SU-DHL-6 (cell line): ENCODE measurements around the gene CREB3L4.

Experiments
- H2AFZ ChIP-seq: fragments of 200-600 bp; sonication (generic); 2 replicates; pipeline ENCODE4 v1.6.1; 2014; ENCODE audit warnings: low read depth, mild to moderate bottlenecking, moderate library complexity, mixed read lengths, antibody characterized with exemption, low read length; ENCODE audit not compliant: severe bottlenecking
- H3F3A ChIP-seq: fragments of 200-600 bp; shearing (Covaris generic); 2 replicates; pipeline ENCODE4 v1.6.0; 2016; ENCODE audit warnings: antibody characterized with exemption, mild to moderate bottlenecking; ENCODE audit not compliant: insufficient read depth
- H3K27ac ChIP-seq: fragments of 200-600 bp; sonication (generic); 2 replicates; pipeline ENCODE4 v1.5.1; 2016; ENCODE audit warnings: low read depth, mild to moderate bottlenecking, low read length, moderate library complexity, mixed read lengths
- H3K27me3 ChIP-seq: fragments of 200-600 bp; sonication (generic), shearing (Covaris generic); 2 replicates; pipeline ENCODE4 v1.6.0; 2014; ENCODE audit warnings: mild to moderate bottlenecking, low read length
- H3K36me3 ChIP-seq: fragments of 200-600 bp; sonication (generic); 2 replicates; pipeline ENCODE4 v1.6.1; 2014; ENCODE audit warnings: mild to moderate bottlenecking, low read length, mixed read lengths
- H3K4me2 ChIP-seq: fragments of 300-600, 200-600 bp; shearing (Covaris generic), sonication (generic); 2 replicates; pipeline ENCODE4 v1.6.0; 2014; ENCODE audit warnings: low read length, low read depth, mild to moderate bottlenecking; ENCODE audit not compliant: poor library complexity, severe bottlenecking
- H3K4me3 ChIP-seq: fragments of 200-600 bp; sonication (generic); 2 replicates; pipeline ENCODE4 v1.5.1; 2014; ENCODE audit warnings: antibody characterized with exemption, low read length, mild to moderate bottlenecking, mixed read lengths; ENCODE audit not compliant: insufficient read depth, poor library complexity, severe bottlenecking
- H3K79me2 ChIP-seq: fragments of 200-600 bp; sonication (generic); 2 replicates; pipeline ENCODE4 v1.6.1; 2014; ENCODE audit warnings: mild to moderate bottlenecking, low read length, moderate library complexity; ENCODE audit not compliant: insufficient read depth
- H3K9ac ChIP-seq: fragments of 200-600 bp; sonication (generic); 2 replicates; pipeline ENCODE4 v1.7.0; 2014; ENCODE audit warnings: mild to moderate bottlenecking, low read length
- H3K9me2 ChIP-seq: fragments of 200-600 bp; sonication (generic); replicated peaks from 2 replicates; pipeline ENCODE4 v1.6.1; 2014; ENCODE audit warnings: low read length; ENCODE audit not compliant: insufficient read depth
- H3K9me3 ChIP-seq: fragments of 200-600 bp; sonication (generic); 2 replicates; pipeline ENCODE4 v1.6.1; 2014; ENCODE audit warnings: low read length, mixed read lengths; ENCODE audit not compliant: insufficient read depth
- H4K20me1 ChIP-seq: fragments of 200-600 bp; sonication (generic); 2 replicates; pipeline ENCODE4 v1.6.1; 2014; ENCODE audit warnings: low read depth, mild to moderate bottlenecking, antibody characterized with exemption, low read length, moderate library complexity, mixed read lengths
- CTCF ChIP-seq: fragments of 200-600 bp; sonication (generic); IDR thresholded peaks from one replicate; pipeline ENCODE4 v1.5.1; 2017; ENCODE audit warnings: antibody characterized with exemption, mild to moderate bottlenecking, low read length, moderate library complexity; ENCODE audit not compliant: insufficient read depth, poor library complexity, severe bottlenecking
- EZH2phosphoT487 ChIP-seq: fragments of 200-600 bp; sonication (generic), shearing (Covaris generic); conservative IDR thresholded peaks from 2 replicates; pipeline ENCODE4 v1.6.1; 2018; ENCODE audit warnings: mild to moderate bottlenecking, antibody characterized with exemption, low read length, moderate library complexity, mixed read lengths

Gene CREB3L4

GRCh38 chr1:153984123-153984894 lies 16.6 kb downstream of the CREB3L4 start:
- TF ChIP-seq EZH2phosphoT487, result no peak
- no peak for TF ChIP-seq CTCF
- H3K27me3 ChIP-seq, result no peaks in the 10 kb centered on the region
- H3K4me2 ChIP-seq, result no peak overlapping the region
- H3F3A ChIP-seq, result 0 out of 2 replicates have a peak, but pooled peaks cover 4% of the 10 kb centered on the region
- H3K36me3 ChIP-seq, result no peaks in the 10 kb centered on the region
- no peak overlapping the region for H3K9ac ChIP-seq
- H4K20me1 ChIP-seq, result no peaks in the 10 kb centered on the region
- H3K27ac ChIP-seq, result no peak overlapping the region
- no peaks in the 10 kb centered on the region for H3K9me2 ChIP-seq
- no peaks in the 10 kb centered on the region for H3K9me3 ChIP-seq
- no peak overlapping the region for H3K4me3 ChIP-seq
- H3K79me2 ChIP-seq, result no peaks in the 10 kb centered on the region
- H2AFZ ChIP-seq, result no peak overlapping the region

GRCh38 chr1:153985341-153985912 lies 17.7 kb downstream of the CREB3L4 start:
- H3K4me2 ChIP-seq, result no peak overlapping the region
- no peak for TF ChIP-seq EZH2phosphoT487
- no peak for TF ChIP-seq CTCF
- H4K20me1 ChIP-seq, result no peaks in the 10 kb centered on the region
- H3K9me2 ChIP-seq, result no peaks in the 10 kb centered on the region
- 0 out of 2 replicates have a peak, but pooled peaks cover 4% of the 10 kb centered on the region for H3F3A ChIP-seq
- H3K9me3 ChIP-seq, result no peaks in the 10 kb centered on the region
- H3K27me3 ChIP-seq, result no peaks in the 10 kb centered on the region
- H2AFZ ChIP-seq, result no peak overlapping the region
- no peak overlapping the region for H3K27ac ChIP-seq
- no peaks in the 10 kb centered on the region for H3K79me2 ChIP-seq
- no peak overlapping the region for H3K9ac ChIP-seq
- no peak overlapping the region for H3K4me3 ChIP-seq
- H3K36me3 ChIP-seq, result no peaks in the 10 kb centered on the region

GRCh38 chr1:153985941-153986761 lies 18.4 kb downstream of the CREB3L4 start, which contains the start of gene RAB13:
Gene RAB13, minus strand, starts transcription at chr1:153986339. Its CDS starts 103 bp downstream, at chr1:153986236.
- peaks cover 6% of the 10 kb centered on the region; the same call in 1 of the 2 replicates for H3F3A ChIP-seq
- peak within 1 kb of the TSS; percentile 67 for H3K4me2 ChIP-seq
- no peaks in the 10 kb centered on the region for H3K9me3 ChIP-seq
- no peak within 1 kb of the TSS for H3K4me3 ChIP-seq
- peak within 1 kb of the TSS; percentile 63 for H3K27ac ChIP-seq
- no peaks in the 10 kb centered on the region for H3K27me3 ChIP-seq
- peak within 1 kb of the TSS; percentile 34 for H3K9ac ChIP-seq
- H3K79me2 ChIP-seq, result peaks cover 6% of the 10 kb centered on the region
- H3K36me3 ChIP-seq, result peaks cover under 1% of the 10 kb centered on the region; the same call in 1 of the 2 replicates
- TF ChIP-seq EZH2phosphoT487, result no peak
- peak within 1 kb of the TSS; percentile 89 for H2AFZ ChIP-seq
- H3K9me2 ChIP-seq, result no peaks in the 10 kb centered on the region
- no peaks in the 10 kb centered on the region for H4K20me1 ChIP-seq
